HG03103 (cell line): Measurements from ENCODE around the gene PRR19.

Source experiments
- ATAC-seq: cut with Tn5 transposase; IDR thresholded peaks from one replicate; pipeline ENCODE4 v1.9.1; 2021; ENCODE audit warnings: low read depth; ENCODE audit not compliant: unreplicated experiment

Gene PRR19

GRCh38 chr19:42281827-42282762 lies 19.8 kb upstream of the PRR19 start:
- no peak for ATAC-seq

DNA sequence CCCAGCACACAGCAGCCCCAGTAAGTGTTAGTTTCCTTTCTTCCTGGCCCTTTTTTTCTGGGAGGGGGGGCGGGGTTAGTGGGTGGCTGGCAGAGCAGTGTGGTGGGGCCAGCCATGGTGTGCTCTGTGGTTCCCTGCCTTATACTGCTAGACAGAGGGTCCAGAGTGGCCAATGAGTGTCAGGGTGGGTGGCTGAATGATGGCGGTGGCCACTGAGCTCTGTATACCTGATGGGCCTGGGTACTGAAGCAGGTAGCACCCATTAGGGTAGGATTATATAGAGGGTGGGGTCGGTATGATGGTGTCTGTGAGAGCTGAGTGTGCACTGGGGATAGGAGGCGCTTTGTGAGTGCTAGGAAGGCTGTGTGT lies 19.1 kb upstream of the PRR19 start:
- ATAC-seq: no peak

DNA sequence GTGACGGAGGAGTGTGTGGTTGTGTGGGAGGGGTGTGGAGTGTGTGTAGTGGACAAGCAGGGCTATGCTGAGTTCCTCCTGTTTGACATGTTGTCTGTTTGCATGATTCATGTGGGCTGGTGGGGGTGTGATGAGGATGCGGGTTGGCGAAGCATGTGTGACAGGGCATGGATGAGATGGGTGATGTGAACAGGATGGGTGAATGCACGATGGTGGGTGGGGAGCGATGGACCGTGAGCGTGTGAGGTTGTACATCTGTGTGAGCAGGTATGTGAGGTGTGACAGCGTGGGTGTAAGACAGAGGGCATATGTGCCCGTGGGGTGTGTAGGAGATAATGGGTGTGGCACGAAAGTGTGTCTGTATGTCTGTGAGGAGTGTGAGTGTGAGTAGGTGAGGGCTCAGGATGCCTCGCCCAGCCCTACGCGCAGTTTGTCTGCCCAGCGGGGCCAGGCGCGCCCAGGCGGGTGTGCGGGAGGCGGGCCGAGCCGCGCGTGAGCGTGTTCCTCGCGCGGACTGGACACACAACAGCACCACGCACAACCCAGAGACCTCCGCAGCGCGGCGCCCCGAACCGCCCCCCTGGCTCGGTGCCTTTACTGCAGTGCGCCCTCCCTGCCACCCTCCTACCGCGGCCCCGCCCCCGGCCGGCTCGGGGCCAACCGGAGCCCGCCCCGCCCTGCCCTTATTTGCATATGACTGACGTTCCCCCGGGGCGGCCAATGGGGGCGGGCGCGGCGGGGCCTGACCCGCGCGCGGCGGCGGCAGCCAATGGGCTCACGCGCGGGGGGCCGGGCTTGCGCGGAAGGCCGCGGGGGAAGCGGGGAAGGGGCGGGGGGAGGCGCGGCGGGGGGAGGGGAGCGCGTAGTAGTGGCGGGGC lies 18.5 kb upstream of the PRR19 start:
- peak; percentile 35 for ATAC-seq

DNA sequence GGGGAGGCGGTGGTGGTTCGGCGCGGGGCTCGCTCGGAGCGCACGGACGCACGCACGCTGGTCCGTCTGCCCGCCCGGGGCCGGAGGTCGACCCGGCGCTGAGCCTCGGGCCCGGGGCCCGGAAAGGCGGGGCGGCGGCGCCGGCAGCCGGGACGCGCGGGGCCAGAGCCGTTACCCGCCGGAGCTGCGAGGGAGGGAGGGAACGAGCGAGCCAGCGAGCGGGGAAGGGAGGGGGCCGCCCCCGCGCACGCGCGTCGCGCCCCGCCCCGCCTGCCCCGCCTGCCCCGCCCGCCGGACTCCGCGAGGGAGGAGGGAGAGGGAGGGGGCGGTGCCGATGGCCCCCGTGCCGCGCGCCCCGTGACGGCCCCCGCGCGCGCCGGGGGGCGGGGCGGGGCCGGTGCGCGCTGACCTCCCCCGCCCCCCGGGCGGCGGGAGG lies 17.8 kb upstream of the PRR19 start:
- ATAC-seq: peak; percentile 24

DNA sequence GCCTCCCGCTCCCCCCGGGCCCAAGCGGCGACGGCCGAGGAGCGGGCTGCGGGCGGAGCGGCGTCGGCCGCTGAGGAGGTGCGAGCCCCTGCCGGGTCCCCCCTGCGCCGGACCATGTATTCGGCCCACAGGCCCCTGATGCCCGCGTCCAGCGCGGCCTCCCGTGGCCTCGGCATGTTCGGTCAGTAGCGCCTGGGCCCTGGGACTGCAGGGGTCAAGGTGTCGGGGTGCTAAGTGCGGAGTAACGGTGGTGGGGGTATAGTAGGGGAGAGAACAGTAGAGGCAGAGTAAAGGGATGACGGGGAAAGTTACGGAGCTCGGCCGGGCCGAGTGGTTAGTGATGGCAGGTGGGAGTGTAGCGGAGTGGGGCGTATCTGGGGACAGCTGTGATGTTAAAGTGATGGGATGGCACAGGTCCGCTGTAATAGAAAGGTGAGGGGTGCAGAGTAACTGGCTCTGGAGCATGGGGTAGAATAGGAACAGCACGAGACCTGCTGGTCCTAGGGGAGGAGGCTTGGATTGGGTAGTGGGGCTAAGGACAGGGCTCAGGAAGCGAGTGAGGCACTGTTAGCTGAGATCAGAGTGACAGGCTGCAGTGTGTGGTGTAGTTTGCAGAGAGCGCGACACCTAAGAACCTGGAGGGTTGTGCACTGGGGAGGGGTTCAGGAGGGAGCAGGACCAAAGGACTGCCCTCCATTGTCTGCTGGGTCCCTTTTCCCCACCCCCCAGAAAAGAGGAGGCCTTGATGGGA lies 17.2 kb upstream of the PRR19 start:
- ATAC-seq: no peak

DNA sequence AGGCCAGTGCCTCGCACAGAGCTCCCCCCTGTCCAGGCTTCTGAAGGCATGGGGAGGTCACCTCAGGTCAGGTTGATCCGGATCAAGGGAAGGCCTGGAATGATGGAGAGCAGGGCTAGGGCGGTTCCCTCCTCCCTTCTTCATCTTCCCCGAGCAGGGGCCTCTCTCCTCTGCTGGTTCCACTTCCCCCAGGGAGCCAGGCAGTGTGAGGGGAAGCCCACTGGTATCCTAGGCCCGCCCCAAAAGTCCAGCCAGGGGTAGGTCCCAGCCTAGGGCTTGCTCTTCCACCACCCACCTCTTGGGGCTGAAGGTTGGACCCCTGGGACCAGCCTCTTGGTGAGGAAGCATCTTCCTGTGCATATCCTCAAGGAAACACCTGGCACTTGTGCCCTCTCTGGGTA lies 16.4 kb upstream of the PRR19 start:
- no peak for ATAC-seq

- no peak for ATAC-seq
Observed at GRCh38 chr19:42285988-42286348, 16.0 kb upstream of the PRR19 start.

DNA sequence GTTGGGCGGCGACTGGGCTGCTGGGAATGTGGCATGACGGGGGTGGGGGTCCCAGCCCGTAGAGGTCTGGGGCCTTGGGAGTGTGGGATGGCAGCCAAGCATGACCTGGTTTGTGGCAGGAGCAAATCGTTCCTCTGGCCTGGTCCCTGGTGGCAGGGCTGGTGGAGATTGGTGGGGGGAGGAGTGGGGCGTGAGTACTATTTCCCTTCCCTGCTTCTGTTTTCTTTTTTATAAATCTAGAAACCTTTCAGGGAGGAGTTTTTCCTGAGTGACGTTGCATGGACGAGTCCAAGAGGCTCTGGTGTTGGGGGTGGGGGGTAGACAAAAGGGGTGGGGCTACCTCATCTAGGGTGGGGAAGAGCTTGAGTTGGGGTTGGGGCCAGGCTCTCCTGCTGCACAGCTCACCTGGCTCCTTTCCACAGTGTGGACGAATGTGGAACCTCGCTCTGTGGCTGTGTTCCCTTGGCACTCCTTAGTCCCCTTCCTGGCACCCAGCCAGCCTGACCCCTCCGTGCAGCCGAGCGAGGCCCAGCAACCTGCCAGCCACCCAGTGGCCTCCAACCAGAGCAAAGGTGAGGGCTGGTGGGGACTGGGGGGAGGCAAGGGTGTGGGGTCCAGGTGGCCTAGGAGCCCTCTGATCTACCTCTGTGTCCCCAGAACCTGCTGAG lies 15.4 kb upstream of the PRR19 start:
- no peak for ATAC-seq

DNA sequence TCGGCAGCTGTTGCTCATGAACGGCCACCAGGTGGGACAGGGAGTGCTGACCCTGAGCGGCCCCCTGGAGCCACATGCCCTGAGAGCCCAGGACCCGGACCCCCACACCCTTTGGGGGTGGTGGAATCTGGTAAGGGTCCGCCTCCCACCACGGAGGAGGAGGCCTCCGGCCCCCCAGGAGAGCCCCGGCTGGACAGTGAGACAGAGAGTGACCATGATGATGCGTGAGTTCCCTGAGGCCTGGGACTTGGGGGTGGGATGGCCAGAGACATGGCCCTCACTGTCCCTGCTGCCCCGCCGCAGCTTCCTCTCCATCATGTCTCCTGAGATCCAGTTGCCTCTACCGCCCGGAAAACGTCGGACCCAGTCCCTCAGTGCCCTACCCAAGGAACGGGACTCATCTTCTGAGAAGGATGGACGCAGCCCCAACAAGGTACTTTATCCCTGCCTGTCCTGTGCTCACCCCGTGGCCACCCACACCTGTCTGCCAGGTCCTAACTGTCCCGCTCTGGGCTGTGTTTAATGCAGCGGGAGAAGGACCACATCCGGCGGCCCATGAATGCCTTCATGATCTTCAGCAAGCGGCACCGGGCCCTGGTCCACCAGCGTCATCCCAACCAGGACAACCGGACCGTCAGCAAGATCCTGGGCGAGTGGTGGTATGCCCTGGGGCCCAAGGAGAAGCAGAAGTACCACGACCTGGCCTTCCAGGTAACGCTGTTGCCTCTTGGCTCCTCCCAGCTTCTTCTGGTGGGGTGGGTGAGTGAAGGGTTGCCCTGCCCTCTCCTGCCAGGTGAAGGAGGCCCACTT lies 14.7 kb upstream of the PRR19 start:
- no peak for ATAC-seq

DNA sequence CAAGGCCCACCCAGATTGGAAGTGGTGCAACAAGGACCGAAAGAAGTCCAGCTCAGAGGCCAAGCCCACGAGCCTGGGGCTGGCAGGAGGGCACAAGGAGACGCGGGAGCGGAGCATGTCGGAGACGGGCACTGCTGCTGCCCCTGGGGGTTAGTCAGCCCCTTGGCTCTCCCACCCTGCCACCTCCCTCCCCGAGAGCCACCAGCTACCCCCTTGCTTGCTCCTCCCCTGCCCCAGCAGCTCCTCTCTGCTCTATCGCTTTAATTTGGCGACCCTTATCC lies 14.2 kb upstream of the PRR19 start:
- ATAC-seq: no peak

DNA sequence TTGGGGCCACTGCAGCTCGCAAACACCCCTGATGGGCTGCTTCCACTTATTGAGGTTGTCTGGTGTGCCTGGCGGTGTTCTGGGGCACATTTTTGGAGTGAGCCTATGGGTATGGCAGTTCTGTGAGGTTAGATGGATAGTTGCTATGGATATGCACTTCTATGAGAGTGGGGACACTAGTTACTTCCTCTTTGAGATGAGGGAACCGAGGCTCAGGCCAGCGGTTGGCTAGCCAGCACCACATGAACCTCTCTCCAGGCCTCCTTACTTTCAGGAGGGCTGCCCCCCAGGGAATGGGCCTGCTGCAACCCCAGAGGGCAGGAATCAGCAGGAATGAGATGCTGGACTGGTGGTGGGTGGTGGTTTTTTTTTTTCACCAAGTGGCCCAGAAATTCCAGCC lies 13.5 kb upstream of the PRR19 start:
- no peak for ATAC-seq

DNA sequence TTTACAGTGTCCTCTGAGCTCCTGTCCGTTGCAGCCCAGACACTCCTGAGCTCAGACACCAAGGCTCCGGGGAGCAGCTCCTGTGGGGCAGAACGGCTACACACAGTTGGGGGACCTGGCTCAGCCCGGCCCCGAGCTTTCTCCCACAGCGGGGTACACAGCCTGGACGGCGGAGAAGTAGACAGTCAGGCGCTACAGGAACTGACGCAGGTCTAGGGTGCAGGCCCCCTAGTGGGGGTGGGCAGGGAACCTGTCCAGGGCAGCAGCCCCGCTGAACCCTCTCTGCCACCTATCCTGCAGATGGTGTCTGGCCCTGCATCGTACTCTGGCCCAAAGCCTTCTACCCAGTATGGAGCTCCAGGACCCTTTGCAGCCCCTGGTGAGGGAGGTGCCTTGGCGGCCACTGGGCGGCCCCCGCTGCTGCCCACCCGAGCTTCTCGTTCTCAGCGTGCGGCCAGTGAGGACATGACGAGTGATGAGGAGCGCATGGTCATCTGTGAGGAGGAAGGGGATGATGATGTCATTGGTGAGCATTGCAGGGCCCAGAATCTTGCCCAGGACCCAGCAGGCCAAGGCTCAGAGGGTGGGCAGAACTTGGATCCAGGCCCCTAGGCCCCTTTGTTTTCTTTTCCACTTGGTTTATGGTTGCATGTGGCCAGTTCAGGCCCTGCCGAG lies 12.9 kb upstream of the PRR19 start:
- no peak for ATAC-seq

DNA sequence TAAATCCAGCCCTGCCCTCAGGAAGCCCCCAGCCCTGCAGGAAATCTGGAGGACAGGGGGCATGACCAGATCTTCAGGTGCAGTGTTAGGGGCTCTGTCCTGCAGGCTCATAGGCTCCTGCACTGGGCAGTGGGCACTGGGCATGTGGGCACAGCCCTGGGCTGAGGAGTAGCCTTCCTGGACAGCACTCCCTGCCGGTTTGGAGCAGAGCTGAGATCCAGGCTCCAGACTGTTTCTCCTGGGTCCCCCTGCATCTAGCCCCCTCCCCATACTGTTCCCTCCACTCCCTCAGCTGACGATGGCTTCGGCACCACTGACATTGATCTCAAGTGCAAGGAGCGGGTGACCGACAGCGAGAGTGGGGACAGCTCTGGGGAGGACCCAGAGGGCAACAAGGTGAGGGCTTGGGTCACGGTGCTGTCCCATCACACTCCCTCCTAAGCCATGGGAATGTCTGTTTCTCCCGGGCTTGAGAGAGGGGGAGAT lies 12.3 kb upstream of the PRR19 start:
- no peak for ATAC-seq

GRCh38 chr19:42290136-42290522 lies 11.8 kb upstream of the PRR19 start:
- no peak for ATAC-seq

GRCh38 chr19:42290523-42291434 lies 11.2 kb upstream of the PRR19 start:
- no peak for ATAC-seq

GRCh38 chr19:42291435-42291810 lies 10.5 kb upstream of the PRR19 start:
- no peak for ATAC-seq

- no peak for ATAC-seq
Observed at GRCh38 chr19:42292042-42292960, 9.6 kb upstream of the PRR19 start.
